SU-DHL-6 (cell line): Measurements from ENCODE around the gene FBXO5.
A peak's percentile ranks its signal among the peaks of the same experiment; 100 is the strongest.

ENCODE experiments used
- H2AFZ ChIP-seq: fragments of 200-600 bp; sonication (generic); 2 replicates; pipeline ENCODE4 v1.6.1; 2014; ENCODE audit warnings: low read depth, mild to moderate bottlenecking, moderate library complexity, mixed read lengths, antibody characterized with exemption, low read length; ENCODE audit not compliant: severe bottlenecking
- H3F3A ChIP-seq: fragments of 200-600 bp; shearing (Covaris generic); 2 replicates; pipeline ENCODE4 v1.6.0; 2016; ENCODE audit warnings: antibody characterized with exemption, mild to moderate bottlenecking; ENCODE audit not compliant: insufficient read depth
- H3K27ac ChIP-seq: fragments of 200-600 bp; sonication (generic); 2 replicates; pipeline ENCODE4 v1.5.1; 2016; ENCODE audit warnings: low read depth, mild to moderate bottlenecking, low read length, moderate library complexity, mixed read lengths
- H3K27me3 ChIP-seq: fragments of 200-600 bp; sonication (generic), shearing (Covaris generic); 2 replicates; pipeline ENCODE4 v1.6.0; 2014; ENCODE audit warnings: mild to moderate bottlenecking, low read length
- H3K36me3 ChIP-seq: fragments of 200-600 bp; sonication (generic); 2 replicates; pipeline ENCODE4 v1.6.1; 2014; ENCODE audit warnings: mild to moderate bottlenecking, low read length, mixed read lengths
- H3K4me2 ChIP-seq: fragments of 300-600, 200-600 bp; shearing (Covaris generic), sonication (generic); 2 replicates; pipeline ENCODE4 v1.6.0; 2014; ENCODE audit warnings: low read length, low read depth, mild to moderate bottlenecking; ENCODE audit not compliant: poor library complexity, severe bottlenecking
- H3K4me3 ChIP-seq: fragments of 200-600 bp; sonication (generic); 2 replicates; pipeline ENCODE4 v1.5.1; 2014; ENCODE audit warnings: antibody characterized with exemption, low read length, mild to moderate bottlenecking, mixed read lengths; ENCODE audit not compliant: insufficient read depth, poor library complexity, severe bottlenecking
- H3K79me2 ChIP-seq: fragments of 200-600 bp; sonication (generic); 2 replicates; pipeline ENCODE4 v1.6.1; 2014; ENCODE audit warnings: mild to moderate bottlenecking, low read length, moderate library complexity; ENCODE audit not compliant: insufficient read depth
- H3K9ac ChIP-seq: fragments of 200-600 bp; sonication (generic); 2 replicates; pipeline ENCODE4 v1.7.0; 2014; ENCODE audit warnings: mild to moderate bottlenecking, low read length
- H3K9me2 ChIP-seq: fragments of 200-600 bp; sonication (generic); replicated peaks from 2 replicates; pipeline ENCODE4 v1.6.1; 2014; ENCODE audit warnings: low read length; ENCODE audit not compliant: insufficient read depth
- H3K9me3 ChIP-seq: fragments of 200-600 bp; sonication (generic); 2 replicates; pipeline ENCODE4 v1.6.1; 2014; ENCODE audit warnings: low read length, mixed read lengths; ENCODE audit not compliant: insufficient read depth
- H4K20me1 ChIP-seq: fragments of 200-600 bp; sonication (generic); 2 replicates; pipeline ENCODE4 v1.6.1; 2014; ENCODE audit warnings: low read depth, mild to moderate bottlenecking, antibody characterized with exemption, low read length, moderate library complexity, mixed read lengths
- CTCF ChIP-seq: fragments of 200-600 bp; sonication (generic); IDR thresholded peaks from one replicate; pipeline ENCODE4 v1.5.1; 2017; ENCODE audit warnings: antibody characterized with exemption, mild to moderate bottlenecking, low read length, moderate library complexity; ENCODE audit not compliant: insufficient read depth, poor library complexity, severe bottlenecking
- EZH2phosphoT487 ChIP-seq: fragments of 200-600 bp; sonication (generic), shearing (Covaris generic); conservative IDR thresholded peaks from 2 replicates; pipeline ENCODE4 v1.6.1; 2018; ENCODE audit warnings: mild to moderate bottlenecking, antibody characterized with exemption, low read length, moderate library complexity, mixed read lengths

FBXO5 gene

GRCh38 chr6:153028963-153029362 is 46.1 kb upstream of the FBXO5 start:
- no peak overlapping the region for H3K27ac ChIP-seq

GRCh38 chr6:153028286-153028685 is 45.4 kb upstream of the FBXO5 start:
- no peak overlapping the region for H3K9ac ChIP-seq
- no peaks in the 10 kb centered on the region for H3K36me3 ChIP-seq
- H3K27ac ChIP-seq = no peak overlapping the region
- H4K20me1 ChIP-seq = no peaks in the 10 kb centered on the region
- TF ChIP-seq EZH2phosphoT487 (no peak), CTCF (no peak)
- H3F3A ChIP-seq = no peaks in the 10 kb centered on the region
- no peaks in the 10 kb centered on the region for H3K9me3 ChIP-seq
- H3K27me3 ChIP-seq = no peaks in the 10 kb centered on the region
- H3K4me2 ChIP-seq = no peak overlapping the region
- H3K79me2 ChIP-seq = no peaks in the 10 kb centered on the region
- H3K4me3 ChIP-seq = no peak overlapping the region
- H3K9me2 ChIP-seq = no peaks in the 10 kb centered on the region
- no peak overlapping the region for H2AFZ ChIP-seq

More at GRCh38 chr6:153028963-153029362, 46.1 kb upstream of the FBXO5 start:
- no peak for TF ChIP-seq EZH2phosphoT487
- TF ChIP-seq CTCF = no peak
- Histone ChIP-seq H3K79me2 (no peaks in the 10 kb centered on the region), H3K36me3 (no peaks in the 10 kb centered on the region), H4K20me1 (no peaks in the 10 kb centered on the region), H3K9me3 (no peaks in the 10 kb centered on the region), H3K27me3 (no peaks in the 10 kb centered on the region), H3F3A (no peaks in the 10 kb centered on the region), H3K4me2 (no peak overlapping the region), H2AFZ (no peak overlapping the region), H3K9me2 (no peaks in the 10 kb centered on the region), H3K9ac (no peak overlapping the region), H3K4me3 (no peak overlapping the region)

DNA sequence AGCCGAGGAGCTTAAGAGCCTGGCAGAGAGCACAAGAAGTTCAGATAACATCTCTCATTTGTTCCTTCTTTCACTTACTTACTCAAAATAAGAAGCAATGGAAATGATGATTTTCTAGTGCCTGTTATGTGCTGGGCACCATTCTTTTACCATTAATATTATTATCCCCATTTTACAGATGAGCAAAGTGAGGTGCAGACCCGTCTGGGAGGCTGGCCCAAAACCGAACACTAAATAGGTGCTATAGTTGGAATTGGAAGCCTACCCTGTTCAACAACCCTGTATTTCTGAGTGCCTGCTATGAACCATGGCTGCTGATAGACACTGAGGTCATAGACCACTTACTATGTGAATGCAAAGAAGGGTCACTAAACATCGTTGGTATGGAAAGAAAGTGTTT is 44.6 kb upstream of the FBXO5 start:
- Histone ChIP-seq H3K27me3 (no peaks in the 10 kb centered on the region), H4K20me1 (no peaks in the 10 kb centered on the region), H2AFZ (no peak overlapping the region), H3K9me3 (no peaks in the 10 kb centered on the region), H3K36me3 (no peaks in the 10 kb centered on the region), H3K4me2 (no peak overlapping the region), H3F3A (no peaks in the 10 kb centered on the region), H3K4me3 (no peak overlapping the region), H3K27ac (no peak overlapping the region), H3K9ac (no peak overlapping the region), H3K79me2 (no peaks in the 10 kb centered on the region), H3K9me2 (no peaks in the 10 kb centered on the region)
- TF ChIP-seq EZH2phosphoT487 = no peak
- TF ChIP-seq CTCF = no peak

DNA sequence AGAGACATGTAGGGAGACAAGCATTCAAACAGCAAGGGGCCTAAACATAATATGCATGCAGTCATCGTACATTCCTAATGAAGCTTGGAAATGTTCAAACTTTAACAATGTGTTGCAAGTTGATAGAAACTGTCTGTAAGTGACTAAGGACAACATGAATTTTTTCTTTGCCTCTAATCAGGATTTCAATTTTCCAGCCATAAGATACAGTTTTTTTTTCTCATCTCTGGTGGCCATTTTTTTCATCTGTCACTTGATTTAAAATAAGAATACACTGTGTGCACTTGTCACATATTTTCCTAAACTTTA is 41.8 kb upstream of the FBXO5 start:
- no peak overlapping the region for H3K27ac ChIP-seq
- no peak overlapping the region for H2AFZ ChIP-seq
- H3K4me3 ChIP-seq = no peak overlapping the region
- H3K36me3 ChIP-seq = no peaks in the 10 kb centered on the region
- no peaks in the 10 kb centered on the region for H3K9me2 ChIP-seq
- no peak overlapping the region for H3K9ac ChIP-seq
- H3K4me2 ChIP-seq = no peak overlapping the region
- H4K20me1 ChIP-seq = no peaks in the 10 kb centered on the region
- no peaks in the 10 kb centered on the region for H3K79me2 ChIP-seq
- H3F3A ChIP-seq = no peaks in the 10 kb centered on the region
- TF ChIP-seq EZH2phosphoT487 (no peak), CTCF (peak; percentile 7)
- no peaks in the 10 kb centered on the region for H3K27me3 ChIP-seq
- H3K9me3 ChIP-seq = no peaks in the 10 kb centered on the region
